IMR-90 (cell line): ENCODE measurements around the gene ELP6. TPM values are rescaled to one million over a fixed set of nuclear protein-coding genes. Genes with fewer than 3 reads are reported as not detected.

Experiments
- ATAC-seq: fragments of 200-7000 bp; cut with Tn5 transposase; 2 replicates; pipeline ENCODE4 v1.9.1; 2020; ENCODE audit warnings: low read depth, mild to moderate bottlenecking, moderate library complexity
- BruUV-seq: library from RNA; stranded (reverse); fragments of 400-500 nt; replicated peaks from 2 replicates; lab custom pipeline; 2021; lab: Mats Ljungman, UMichigan
- CTCF ChIA-PET: fragments of 300-600 bp; formaldehyde crosslinking; extraction: SDS; loops from one replicate; lab custom pipeline; 2021; ENCODE audit warnings: antibody characterized with exemption; lab: Yijun Ruan, JAX
- POLR2A ChIA-PET: fragments of 300-600 bp; sonication (Branson Sonifier 250); formaldehyde crosslinking; loops from one replicate; lab custom pipeline; 2022; ENCODE audit warnings: antibody characterized with exemption; ENCODE audit not compliant: unreplicated experiment; lab: Charles Lee
- DNase-seq: peaks from one replicate; pipeline ENCODE4 v3.0.0; 2013
- H2AFZ ChIP-seq: replicated peaks from 2 replicates; pipeline ENCODE3; 2013; ENCODE audit warnings: low read length, mild to moderate bottlenecking; ENCODE audit not compliant: poor library complexity
- H2AK5ac ChIP-seq: 2 replicates; pipeline ENCODE4 v1.6.1; 2013; ENCODE audit warnings: low read depth, low read length, inconsistent platforms
- H2AK9ac ChIP-seq: replicated peaks from 2 replicates; pipeline ENCODE3; 2013; ENCODE audit warnings: mild to moderate bottlenecking, low read depth, low read length, moderate library complexity; ENCODE audit not compliant: poor library complexity
- H2BK120ac ChIP-seq: 2 replicates; pipeline ENCODE4 v1.6.1; 2013; ENCODE audit warnings: low read depth, low read length, inconsistent platforms
- H2BK15ac ChIP-seq: 3 replicates; pipeline ENCODE4 v1.6.1; 2013; ENCODE audit warnings: low read depth, low read length, inconsistent platforms
- H2BK20ac ChIP-seq: 2 replicates; pipeline ENCODE4 v1.6.1; 2013; ENCODE audit warnings: low read depth, mild to moderate bottlenecking, inconsistent platforms, low read length, moderate library complexity
- H2BK5ac ChIP-seq: 2 replicates; pipeline ENCODE4 v1.6.1; 2013; ENCODE audit warnings: mild to moderate bottlenecking, low read depth, low read length, inconsistent platforms; ENCODE audit not compliant: poor library complexity, severe bottlenecking
- H3K14ac ChIP-seq: replicated peaks from 2 replicates; pipeline ENCODE4 v1.6.1; 2013; ENCODE audit warnings: low read depth, low read length, inconsistent platforms
- H3K18ac ChIP-seq: 2 replicates; pipeline ENCODE4 v1.6.1; 2013; ENCODE audit warnings: low read depth, low read length, control low read depth
- H3K23ac ChIP-seq: 2 replicates; pipeline ENCODE4 v1.6.1; 2013; ENCODE audit warnings: low read depth, low read length, inconsistent platforms
- H3K27ac ChIP-seq: 2 replicates; pipeline ENCODE4 v1.5.1; 2013; ENCODE audit warnings: mild to moderate bottlenecking, control low read depth, low read length; ENCODE audit not compliant: insufficient read depth
- H3K27me3 ChIP-seq: 2 replicates; pipeline ENCODE4 v1.6.1; 2013; ENCODE audit warnings: low read length; ENCODE audit not compliant: control insufficient read depth, insufficient read depth
- H3K36me3 ChIP-seq: 2 replicates; pipeline ENCODE4 v1.6.1; 2013; ENCODE audit warnings: low read length, mixed read lengths; ENCODE audit not compliant: control insufficient read depth, insufficient read depth
- H3K4ac ChIP-seq: 2 replicates; pipeline ENCODE4 v1.6.1; 2013; ENCODE audit warnings: low read depth, low read length, inconsistent platforms
- H3K4me1 ChIP-seq: 2 replicates; pipeline ENCODE4 v1.6.1; 2013; ENCODE audit warnings: low read length, mixed read lengths; ENCODE audit not compliant: control insufficient read depth, insufficient read depth
- H3K4me2 ChIP-seq: 2 replicates; pipeline ENCODE4 v1.6.1; 2013; ENCODE audit warnings: low read depth, mild to moderate bottlenecking, control low read depth, low read length, moderate library complexity
- H3K4me3 ChIP-seq: 2 replicates; pipeline ENCODE4 v1.5.1; 2013; ENCODE audit warnings: low read depth, mild to moderate bottlenecking, control low read depth, low read length, moderate library complexity; ENCODE audit not compliant: insufficient read depth
- H3K56ac ChIP-seq: 2 replicates; pipeline ENCODE4 v1.6.1; 2013; ENCODE audit warnings: low read length, inconsistent platforms; ENCODE audit not compliant: insufficient read depth; ENCODE audit errors: extremely low read depth
- H3K79me1 ChIP-seq, 2 experiments: 2 replicates each; pipeline ENCODE4 v1.6.1; 2013; ENCODE audit warnings: low read length in 2 of 2, inconsistent platforms in 1 of 2, low read depth in 1 of 2
- H3K9ac ChIP-seq: 2 replicates; pipeline ENCODE4 v1.6.1; 2013; ENCODE audit warnings: low read depth, low read length, control low read depth
- H3K9me1 ChIP-seq: 2 replicates; pipeline ENCODE4 v1.6.1; 2013; ENCODE audit warnings: low read length, inconsistent platforms; ENCODE audit not compliant: insufficient read depth
- H3K9me3 ChIP-seq: 2 replicates; pipeline ENCODE4 v1.6.1; 2013; ENCODE audit warnings: low read length; ENCODE audit not compliant: control insufficient read depth, insufficient read depth
- H4K20me1 ChIP-seq: 2 replicates; pipeline ENCODE4 v1.6.1; 2013; ENCODE audit warnings: low read length, inconsistent platforms; ENCODE audit not compliant: insufficient read depth
- H4K5ac ChIP-seq: 2 replicates; pipeline ENCODE4 v1.6.1; 2013; ENCODE audit warnings: mild to moderate bottlenecking, low read depth, low read length, control low read depth
- H4K8ac ChIP-seq, 2 experiments: 2 replicates each; pipeline ENCODE4 v1.6.1; 2013; ENCODE audit warnings: low read depth in 2 of 2, low read length in 2 of 2, control low read depth in 1 of 2, inconsistent platforms in 1 of 2
- H4K91ac ChIP-seq: 2 replicates; pipeline ENCODE4 v1.6.1; 2013; ENCODE audit warnings: low read depth, low read length, inconsistent platforms; ENCODE audit not compliant: insufficient read depth
- CTCF ChIP-seq: conservative IDR thresholded peaks from 2 replicates; pipeline ENCODE4 v1.5.1; 2012; ENCODE audit warnings: mild to moderate bottlenecking, low read depth, low read length, improper control_type of control experiment
- MXI1 ChIP-seq: IDR thresholded peaks from 2 replicates; pipeline ENCODE4 v1.6.1; 2012; ENCODE audit warnings: low read depth, mild to moderate bottlenecking, low read length, moderate library complexity, borderline replicate concordance
- RCOR1 ChIP-seq: IDR thresholded peaks from 2 replicates; pipeline ENCODE4 v1.6.1; 2012; ENCODE audit warnings: mild to moderate bottlenecking, low read length, improper control_type of control experiment; ENCODE audit not compliant: insufficient replicate concordance
- RFX5 ChIP-seq: IDR thresholded peaks from 2 replicates; pipeline ENCODE4 v1.8.0; 2012; ENCODE audit warnings: low read depth, mild to moderate bottlenecking, low read length, moderate library complexity
- SMC3 ChIP-seq: fragments of 150-350 bp; IDR thresholded peaks from 2 replicates; pipeline ENCODE4 v1.6.1; 2016; ENCODE audit warnings: low read depth, mild to moderate bottlenecking, antibody characterized with exemption, low read length, moderate library complexity
- dilution Hi-C: fragments of 300-500 bp; cut with HindIII; formaldehyde crosslinking; loops from one replicate; pipeline ENCODE4 v1.14.3; 2018; ENCODE audit warnings: low sequenced_read_pairs; ENCODE audit not compliant: unreplicated experiment
- in situ Hi-C: fragments of 300-500 bp; cut with MboI; formaldehyde crosslinking; loops from 3 replicates; pipeline ENCODE4 v1.14.3; 2019; ENCODE audit warnings: low sequenced_read_pairs, inconsistent platforms, mixed read lengths
- intact Hi-C: fragments of 100-400 bp; cut with micrococcal nuclease; formaldehyde crosslinking; loops from 2 replicates; pipeline ENCODE4 v1.10.0; 2022
- polyA plus RNA-seq, 3 experiments: library from polyadenylated mRNA; depleted of rRNA; stranded (reverse); fragments of >200 nt; gene quantifications; 2 replicates each; pipeline ENCODE4 v1.2.3, GENCODE V29; 2012; ENCODE audit warnings: low replicate concordance in 1 of 3
- total RNA-seq: library from RNA; depleted of rRNA; stranded (reverse); fragments of >200 nt; gene quantifications from 2 replicates; pipeline ENCODE4 v1.2.3, GENCODE V29; 2012

ELP6 gene
- total and polyA plus RNA-seq, 2 of the 4 experiments (the other 2 are of a cell fraction), result 31.4 to 44.9 TPM

- no peak for TF ChIP-seq CTCF
- no peak for TF ChIP-seq MXI1
- no peak for TF ChIP-seq RFX5
- no peak for TF ChIP-seq RCOR1
- no peak for TF ChIP-seq SMC3
- Histone ChIP-seq H2BK15ac (no peak overlapping the region), H3K36me3 (no peaks in the 10 kb centered on the region), H3K4me1 (peaks cover 9% of the 10 kb centered on the region), H3K9me1 (peaks cover 2% of the 10 kb centered on the region; the same call in 1 of the 2 replicates), H3K56ac (no peak overlapping the region), H2BK5ac (no peak overlapping the region), H2AK5ac (no peak overlapping the region), H3K4me3 (no peak overlapping the region), H3K14ac (no peak overlapping the region), H3K27me3 (no peaks in the 10 kb centered on the region), H4K20me1 (peaks cover 21% of the 10 kb centered on the region), H4K91ac (no peak overlapping the region), H4K8ac (no peak overlapping the region), H3K4me2 (no peak overlapping the region), H2BK20ac (no peak overlapping the region), H3K4ac (no peak overlapping the region), H2AK9ac (no peak overlapping the region), H3K18ac (no peak overlapping the region), H2BK120ac (no peak overlapping the region), H3K79me1 (peaks cover 21 to 53% of the 10 kb centered on the region in 2 experiments), H3K9me3 (no peaks in the 10 kb centered on the region), H3K27ac (no peak overlapping the region), H3K9ac (no peak overlapping the region), H4K5ac (no peak overlapping the region), H3K23ac (no peak overlapping the region), H2AFZ (no peak overlapping the region)
- BruUV-seq, result no TSS peak
- DNase-seq (no peak), ATAC-seq (no peak)
- ChIA-PET CTCF (no interaction called here), POLR2A (no interaction called here)
- intact Hi-C loops, result no loop called here
- in situ Hi-C loops, result no loop called here
- dilution Hi-C loops, result no loop called here
Observed at GRCh38 chr3:47456984-47457383, 56.5 kb downstream of the ELP6 start.
